Activated CD4-positive, CD25-positive, alpha-beta regulatory T cell treated with anti-CD3 and anti-CD28 coated beads, Interleukin-2, amount 50 U/mL, for 24 hours (primary cell): ENCODE measurements around the gene TLE3.

Experiments used
- ATAC-seq, 2 donors: fragments of 150-1000 bp; cut with Tn5 transposase; one replicate each; pipeline ENCODE4 v1.10.0; 2021; ENCODE audit warnings: mild to moderate bottlenecking in 1 of 2, moderate library complexity in 1 of 2

TLE3 gene

DNA sequence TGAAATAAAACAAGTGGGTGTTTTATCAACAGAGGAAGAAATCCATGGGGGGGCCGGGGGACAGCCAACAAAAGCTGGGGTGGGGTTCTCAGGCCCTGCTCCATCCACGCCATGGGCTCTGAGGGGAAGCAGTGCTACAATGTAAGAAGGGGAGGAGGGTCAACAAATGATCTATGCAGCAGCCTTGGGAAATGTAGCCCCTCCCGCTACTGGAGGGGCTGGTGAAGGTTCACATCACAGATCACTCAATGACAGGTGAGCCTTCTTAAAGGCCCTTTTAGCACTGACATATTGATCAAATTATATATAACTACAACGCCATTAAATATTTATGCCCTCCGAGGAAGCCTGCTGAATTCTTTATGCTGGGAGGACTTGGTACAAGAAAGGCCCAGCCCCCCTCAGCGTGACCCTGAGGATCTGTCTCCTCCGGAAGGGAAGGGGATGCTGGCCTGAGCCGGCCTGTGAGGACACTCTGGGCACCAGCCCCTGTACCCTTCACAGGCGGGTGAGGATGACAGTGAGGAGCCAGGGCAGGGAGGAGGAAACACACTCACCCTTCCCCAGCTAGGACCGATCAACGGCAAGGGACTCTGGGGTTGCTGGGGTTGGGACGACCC lies 15.3 kb downstream of the TLE3 start:
- ATAC-seq: no peak

DNA sequence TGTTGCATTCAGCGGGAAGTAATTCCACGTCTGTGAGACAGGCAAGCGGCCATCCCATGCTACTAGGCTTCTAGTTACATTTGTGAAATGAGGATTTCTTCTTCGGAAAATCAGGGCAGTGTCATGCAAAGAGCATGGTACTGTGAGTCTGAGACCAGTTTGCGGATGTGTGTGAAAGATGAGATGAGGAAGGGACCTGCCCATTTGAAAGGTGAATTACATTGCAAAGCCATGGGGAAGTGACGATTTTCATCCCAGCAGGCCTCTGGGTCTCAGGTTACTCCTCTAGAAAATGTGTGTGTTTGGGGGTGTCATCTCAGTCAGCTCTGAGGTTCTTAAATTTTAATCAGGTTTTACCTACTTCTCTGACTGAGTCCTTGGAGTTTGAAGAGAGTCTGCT lies 16.1 kb downstream of the TLE3 start:
- ATAC-seq: no peak

DNA sequence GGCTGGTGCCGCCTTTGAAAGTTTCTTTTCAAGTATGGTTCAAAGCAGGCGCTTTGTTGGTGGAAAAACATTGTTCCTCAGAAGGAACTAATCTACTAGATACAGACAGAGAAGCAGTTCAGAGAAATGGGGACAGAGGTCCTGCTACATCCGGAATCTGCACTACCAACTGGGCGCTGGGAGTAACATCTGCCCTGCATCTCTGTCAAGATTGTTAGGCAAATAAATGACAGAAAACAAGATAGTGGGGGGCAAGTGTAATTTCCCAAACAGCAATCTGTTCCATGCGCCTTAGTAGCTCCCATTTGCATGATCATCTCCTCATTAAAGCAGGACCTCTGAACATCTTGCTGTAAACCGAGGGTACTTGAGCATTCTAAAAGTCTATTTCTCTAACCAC lies 17.4 kb downstream of the TLE3 start:
- ATAC-seq: no peak

DNA sequence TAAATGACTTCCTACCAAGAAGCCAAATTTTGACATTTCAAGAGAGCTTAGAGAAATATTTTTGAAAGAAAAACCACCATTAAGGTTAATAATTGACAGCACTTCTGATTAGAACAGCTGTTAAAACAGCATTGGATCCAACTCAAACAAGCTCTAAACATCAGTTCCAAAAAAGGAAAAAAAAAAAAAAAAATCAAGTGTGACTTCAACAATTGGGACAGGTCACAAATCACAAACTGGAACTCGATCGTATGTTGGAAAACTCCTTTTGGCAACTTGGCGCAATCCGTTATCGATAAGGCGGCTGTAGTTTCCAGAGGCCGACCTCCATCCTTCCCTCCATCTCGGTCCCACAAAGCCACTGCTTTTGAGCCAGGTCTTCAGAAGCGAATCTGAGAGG lies 17.8 kb downstream of the TLE3 start:
- no peak for ATAC-seq

DNA sequence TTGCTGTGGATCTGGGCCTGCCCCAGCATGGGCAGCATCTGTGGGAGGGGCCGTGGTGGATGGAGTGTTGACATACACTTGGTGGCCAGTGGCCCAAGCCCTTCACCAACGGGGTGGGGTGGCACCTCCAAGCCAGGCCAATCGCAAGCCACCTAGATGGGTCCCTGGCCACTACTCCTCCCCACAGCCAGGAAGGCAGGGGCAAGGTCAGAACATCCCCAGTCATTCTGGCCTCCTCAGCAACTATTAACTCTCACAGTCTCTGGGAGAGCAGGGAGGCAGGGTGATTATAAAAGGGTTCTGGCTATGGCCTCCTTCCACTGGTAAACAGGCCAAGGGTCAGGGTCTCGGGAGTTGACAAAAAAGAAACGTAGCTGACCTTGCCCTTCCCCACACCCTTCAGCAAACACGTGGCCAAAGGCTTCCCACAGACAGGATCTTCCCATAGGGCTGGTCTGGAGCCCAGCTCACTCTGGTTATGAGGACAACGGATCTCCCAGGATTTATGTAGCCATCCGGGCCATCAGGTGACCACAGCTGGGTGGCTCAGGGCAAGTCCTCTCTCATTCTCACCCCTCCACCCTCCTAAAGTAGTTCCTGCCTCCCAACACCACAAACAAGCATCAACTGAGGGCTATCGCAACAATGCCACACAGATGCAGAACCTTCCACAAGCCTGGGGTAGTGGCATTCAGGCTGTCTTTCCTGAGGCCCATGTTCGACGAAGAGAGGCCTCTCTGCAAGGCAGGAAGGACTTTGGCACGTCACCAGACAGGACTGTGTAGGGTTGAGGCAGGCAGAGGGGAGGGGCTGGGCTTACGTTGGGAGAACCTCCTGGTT lies 18.9 kb downstream of the TLE3 start:
- ATAC-seq: no peak

DNA sequence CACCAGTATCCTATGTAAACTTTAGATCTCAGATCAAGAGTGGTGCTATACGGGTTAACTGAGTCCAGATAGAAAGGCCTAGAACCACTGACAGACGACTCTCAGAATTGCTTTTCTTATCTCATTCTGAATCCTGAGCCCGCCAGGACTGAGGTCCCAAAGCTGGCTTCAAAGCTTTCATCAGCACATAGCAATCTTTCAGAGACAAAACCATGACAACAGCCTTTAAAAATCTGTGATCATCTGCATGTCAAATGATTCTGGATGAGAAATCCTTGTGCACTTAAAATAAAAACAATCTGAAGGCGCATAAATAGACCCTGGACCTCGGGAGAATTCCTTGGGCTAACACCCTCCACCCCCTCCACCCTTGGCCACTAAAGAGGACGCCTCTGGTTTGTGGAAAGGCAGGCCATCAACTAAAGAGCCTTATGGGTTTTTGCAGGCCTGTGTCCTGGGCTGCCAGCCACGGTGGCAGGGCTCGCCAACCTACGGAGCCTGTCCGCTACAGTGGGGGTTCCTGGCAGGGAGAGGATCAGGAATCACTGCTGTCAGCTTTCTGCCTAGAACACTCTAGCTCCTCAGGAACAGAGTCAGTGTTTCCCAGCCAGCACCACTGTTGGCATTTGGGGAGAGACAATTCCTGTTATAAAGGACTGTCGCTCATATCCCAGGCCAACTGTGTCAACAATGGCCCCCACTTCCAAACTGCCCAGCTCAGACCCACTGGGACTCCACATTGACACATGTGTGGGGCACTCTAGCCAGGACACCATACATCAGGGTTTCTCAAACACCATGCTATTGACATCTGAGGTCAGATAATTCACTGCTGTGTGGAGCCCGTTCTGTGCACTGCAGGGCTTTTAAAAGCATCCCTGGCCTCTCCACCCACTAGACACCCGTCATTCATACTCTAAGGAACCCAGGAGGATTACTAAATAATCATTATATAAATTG lies 20.2 kb downstream of the TLE3 start:
- ATAC-seq: no peak

DNA sequence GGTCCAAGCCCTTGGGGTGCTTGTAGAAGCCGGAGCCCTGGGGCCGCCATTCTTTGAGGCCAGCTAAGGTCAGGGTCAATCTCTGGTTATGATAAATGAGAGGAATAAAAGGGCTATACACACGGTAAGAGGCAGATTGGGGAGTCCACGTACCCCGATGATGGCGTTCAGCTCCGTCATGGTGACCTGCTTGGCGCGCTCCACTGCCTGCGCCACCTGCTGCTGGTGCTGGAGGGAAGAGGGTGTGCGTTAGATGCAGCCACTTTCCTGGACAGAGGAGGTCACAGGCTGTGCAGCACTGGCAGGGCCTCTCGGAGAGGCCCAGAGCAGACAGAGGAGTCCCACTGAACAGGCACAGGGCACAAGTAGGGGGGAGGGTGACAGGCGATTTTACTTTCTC lies 23.3 kb downstream of the TLE3 start:
- no peak for ATAC-seq

DNA sequence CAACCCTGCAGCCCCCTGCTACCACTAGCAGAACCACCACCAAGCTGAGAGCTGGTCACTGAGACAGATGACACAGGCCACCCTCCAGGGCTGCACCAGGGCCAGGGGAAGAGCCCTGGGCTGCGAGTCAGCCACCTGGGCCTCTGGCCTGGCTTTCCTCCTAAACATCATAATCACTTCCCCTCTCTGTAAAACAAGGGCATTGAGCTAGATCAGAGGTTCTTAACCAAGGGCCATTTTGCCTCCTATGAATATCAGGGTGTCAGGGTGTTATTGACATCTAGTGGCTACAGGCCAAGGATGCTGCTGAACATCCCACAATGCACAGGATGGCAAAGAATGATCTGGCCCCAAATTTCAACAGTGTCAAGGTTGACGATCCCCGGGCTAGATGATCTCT lies 25.2 kb downstream of the TLE3 start:
- no peak for ATAC-seq

DNA sequence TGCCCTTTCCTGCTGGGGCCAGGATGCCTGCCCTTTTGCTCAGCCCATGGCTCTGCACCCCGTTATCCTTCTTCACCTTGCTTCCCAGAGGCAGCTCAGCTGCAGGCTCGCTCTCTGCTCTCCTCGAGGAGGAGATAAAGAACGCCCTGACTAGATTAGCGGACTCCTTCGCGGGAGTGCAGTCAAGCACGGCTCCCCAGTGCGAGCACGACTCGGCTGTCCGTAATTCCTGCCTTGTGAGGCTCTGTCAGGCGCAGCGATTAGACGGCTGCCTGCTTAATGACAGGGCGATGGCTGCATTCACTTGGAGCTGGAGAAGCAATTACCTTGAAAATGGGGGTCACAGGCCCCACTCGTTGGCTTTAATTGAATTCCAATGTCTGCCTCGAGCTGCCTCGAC lies 25.9 kb downstream of the TLE3 start:
- no peak for ATAC-seq

DNA sequence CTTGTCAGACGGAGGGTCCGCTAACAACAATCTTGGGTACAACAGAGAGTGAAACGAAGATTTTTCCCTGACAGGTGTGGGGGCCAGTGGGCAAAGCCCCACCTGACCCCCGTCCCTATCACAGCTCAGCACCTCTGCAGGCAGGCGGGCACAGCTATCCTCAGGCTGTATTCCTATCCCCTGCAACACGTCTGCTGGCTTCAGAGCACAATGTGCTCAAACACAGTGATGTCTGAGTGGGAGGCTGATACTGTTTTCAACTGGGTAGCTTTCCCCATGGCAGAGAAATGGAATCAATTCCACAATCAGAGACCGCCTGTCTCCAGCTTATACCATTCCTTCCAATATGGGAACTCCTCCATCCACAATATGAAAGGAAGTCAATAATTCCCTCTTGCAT lies 28.0 kb downstream of the TLE3 start:
- no peak for ATAC-seq

DNA sequence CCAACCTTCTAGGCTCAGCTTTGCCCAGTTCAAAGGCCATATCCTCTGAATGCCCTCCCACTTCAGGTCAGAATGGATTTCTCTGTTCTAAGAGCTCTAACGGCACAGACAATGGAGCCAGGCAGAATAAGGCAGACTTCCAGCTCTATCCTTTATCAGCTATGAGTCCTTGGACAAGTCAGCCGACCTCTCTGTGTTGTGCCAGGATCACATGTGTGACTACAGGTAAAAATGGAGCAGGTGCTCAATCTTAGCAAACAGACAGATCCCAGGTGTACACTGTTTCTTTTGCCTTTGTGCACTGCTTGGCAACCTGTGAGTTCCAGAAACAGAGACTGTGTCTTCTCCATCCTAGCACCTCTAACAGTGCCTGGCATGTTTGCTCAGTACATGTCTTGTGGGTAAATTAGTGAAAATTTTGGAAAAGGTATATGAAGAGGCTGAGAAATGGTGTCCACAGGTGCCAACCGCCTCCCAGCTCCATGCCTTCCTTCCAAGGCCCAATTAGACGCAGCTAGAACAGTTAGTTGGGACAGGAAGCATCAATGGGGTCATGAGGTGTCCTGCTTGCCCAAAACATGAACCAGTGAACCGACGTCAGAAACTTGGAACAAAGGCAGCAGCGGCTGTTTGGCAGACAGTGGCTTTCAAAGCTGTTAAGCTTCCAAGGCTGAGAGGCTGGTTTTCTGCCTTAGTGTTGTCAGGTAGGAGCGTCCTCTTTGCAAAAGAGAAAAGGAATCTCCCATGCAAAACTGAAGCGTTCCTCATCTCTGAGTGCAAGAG lies 28.7 kb downstream of the TLE3 start:
- ATAC-seq: no peak

DNA sequence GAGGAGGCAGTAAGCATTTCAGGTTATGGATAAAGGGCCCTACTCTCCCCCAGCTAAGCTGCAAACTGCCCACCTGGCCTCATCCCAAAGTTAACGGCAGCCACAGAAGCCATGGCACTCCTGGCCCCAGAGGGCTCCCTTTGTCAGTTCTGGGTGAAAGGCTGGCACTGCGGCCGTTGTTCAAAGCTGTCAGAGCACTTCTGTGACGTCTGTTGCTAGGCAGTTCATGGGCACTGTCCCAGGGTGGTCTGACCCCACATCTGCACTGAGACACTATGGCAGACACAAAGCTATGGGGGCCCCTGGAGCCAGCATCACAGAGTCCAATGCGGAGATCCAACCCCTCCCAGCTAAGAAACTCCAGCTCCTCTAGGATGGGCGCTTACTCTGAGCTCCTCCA lies 30.0 kb downstream of the TLE3 start:
- no peak for ATAC-seq

DNA sequence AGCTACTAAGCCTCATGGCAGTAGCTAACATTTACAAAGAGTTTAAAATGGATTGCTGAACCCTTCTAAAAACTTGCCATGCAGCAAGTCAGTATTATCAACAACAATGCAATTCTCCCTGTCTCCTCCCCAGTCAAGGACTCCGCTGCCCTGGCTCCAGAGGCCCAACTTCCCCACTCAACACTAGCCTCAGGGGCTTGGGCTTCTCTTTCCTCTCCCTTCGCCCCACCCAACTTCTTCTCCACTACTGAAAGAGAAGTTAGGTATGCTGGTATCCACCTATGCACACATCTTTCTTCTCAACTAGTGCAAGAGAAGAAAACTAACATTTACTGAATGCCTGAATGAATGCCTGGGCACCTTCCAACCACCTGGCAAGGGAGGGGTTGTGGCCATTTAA lies 30.7 kb downstream of the TLE3 start:
- ATAC-seq: no peak

DNA sequence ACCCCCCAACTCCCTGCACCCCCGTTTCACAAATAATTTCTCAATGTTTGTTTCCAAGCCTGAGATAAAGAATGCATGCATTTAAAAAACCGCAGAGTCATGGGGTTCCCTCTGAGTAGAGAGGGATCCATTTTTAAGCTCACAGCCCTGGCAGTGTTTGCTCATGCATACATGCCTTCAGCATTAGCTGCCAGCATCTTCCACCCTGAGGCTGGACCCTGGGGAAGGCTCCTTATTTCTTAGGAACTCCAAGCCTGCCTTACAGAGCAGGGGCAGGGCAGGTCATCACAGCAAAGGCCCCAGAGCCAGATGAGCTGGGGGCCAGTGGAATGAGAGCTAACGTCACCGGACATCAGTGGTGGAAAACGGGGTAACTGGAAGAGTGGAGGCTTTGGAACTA lies 31.3 kb downstream of the TLE3 start:
- ATAC-seq: no peak

DNA sequence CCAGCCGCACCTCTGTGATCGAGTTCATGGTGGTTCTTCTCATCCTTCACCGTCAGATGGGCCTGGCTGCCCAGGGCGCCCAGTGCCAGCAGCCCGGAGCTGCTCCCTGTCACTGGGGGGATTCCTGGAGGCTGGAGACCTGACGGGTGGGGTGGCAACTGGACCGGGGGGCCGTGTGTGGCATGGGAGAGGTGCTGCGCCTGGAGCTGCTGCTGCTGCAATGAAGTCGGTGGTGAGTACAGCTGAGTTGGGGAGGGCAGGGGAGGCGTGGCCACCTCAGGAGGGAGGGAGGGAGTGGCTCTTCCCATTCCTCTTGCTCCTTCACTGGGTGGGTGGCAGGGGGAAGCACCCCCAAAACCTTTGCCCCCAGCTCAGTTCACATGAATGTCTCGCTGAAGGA lies 31.7 kb downstream of the TLE3 start:
- no peak for ATAC-seq

DNA sequence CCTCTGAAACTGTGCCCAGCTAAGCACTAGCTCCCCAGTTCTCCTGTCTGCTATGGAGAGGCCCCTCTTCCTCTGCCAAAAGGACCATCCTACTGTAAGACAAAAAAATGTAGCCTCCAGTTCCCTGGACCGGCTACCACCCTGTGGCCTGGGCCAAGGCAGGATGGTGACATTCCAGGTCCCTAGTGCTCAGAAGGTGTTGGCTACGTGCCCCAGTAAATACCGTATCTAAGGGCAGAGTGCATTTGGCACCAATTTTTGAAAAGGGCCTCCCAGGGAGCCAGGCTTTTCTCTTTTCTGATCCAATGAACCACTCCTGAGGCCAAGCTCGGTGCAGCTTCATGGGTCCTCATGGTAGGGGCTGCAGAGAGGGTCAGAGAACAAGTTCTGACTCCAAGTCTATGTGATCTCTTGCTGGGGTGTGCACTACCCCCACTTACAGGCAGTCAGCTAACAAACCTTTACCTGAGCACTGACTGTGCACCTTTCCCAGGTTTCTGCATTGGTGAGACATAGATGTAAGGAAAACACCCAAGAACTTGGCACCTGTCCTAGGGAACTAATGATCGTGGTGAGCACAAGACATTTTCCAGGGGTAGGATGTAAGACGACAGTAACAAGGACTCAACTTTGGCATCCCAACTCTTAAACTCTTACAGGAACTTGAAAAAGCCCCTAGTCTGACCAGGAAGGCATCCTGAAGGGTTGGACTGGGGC lies 32.6 kb downstream of the TLE3 start:
- ATAC-seq: no peak

DNA sequence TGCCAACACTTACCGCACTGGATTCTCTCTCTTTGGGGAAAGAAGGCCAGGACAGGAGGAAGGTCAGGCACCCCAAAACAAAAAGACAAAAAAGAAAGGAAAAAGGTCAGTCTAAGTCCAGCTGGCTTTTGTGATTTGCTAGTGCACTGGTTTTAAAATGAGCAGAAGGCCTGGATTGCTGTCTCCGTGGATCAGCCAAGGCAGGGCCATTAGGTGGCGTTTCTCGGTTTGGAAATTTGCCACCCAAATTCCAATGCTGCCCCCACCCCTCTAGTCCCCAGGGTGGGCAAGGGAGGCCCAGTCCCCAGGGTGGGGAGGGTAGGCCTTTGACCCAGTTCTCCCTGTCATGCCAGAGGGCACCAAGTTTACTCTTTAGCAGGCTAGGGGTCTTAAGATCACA lies 33.3 kb downstream of the TLE3 start:
- no peak for ATAC-seq

DNA sequence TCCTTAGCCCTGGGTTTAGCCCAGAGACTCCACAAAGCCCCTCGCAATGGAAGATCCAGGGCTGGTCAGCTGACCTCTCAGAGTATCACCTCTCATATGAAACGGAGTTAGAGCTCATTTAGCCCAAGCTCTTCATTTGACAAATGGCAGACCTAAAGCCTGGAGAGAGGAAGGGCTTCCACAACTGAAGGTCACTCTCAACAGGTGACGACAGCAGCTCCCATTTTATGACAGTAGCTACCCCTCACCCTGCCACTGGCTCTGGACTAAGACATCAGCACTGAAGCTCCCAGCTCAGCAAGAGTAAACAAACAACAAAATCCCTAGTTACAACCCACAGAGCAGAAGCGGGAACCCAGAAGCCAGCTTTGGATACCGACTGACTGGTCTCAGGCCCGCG lies 33.7 kb downstream of the TLE3 start:
- no peak for ATAC-seq

DNA sequence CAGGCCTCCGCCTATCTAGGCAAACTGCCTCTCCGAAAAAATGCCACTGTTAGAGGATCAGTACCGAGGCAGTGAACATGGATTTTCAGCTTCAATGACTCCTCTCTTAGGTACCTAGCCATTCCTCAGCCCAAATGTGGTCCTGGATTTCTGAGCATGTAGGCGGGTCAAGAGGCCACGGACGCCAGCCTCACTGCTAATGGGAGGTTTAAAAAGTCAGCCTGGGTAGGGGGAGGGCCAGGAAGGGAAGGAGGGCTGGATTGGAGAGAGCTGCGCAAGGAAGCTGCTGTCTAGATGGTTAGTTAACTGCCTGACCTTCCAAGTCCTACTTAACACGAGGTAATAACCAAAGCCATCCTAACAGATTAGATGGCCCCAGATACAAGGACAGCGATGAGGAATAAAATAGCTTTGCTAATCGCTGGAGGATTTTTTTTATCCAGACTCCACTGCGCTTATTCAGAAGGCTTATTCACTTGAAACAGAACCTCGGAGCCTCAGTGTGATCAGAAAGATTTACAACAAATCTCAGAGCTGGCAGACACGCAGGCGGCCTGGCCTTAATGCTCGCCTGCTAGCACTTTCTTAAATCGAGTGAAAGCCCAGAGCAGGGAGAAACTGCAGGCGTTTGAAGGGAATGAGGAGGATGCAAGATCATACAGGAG lies 34.3 kb downstream of the TLE3 start:
- ATAC-seq: no peak

DNA sequence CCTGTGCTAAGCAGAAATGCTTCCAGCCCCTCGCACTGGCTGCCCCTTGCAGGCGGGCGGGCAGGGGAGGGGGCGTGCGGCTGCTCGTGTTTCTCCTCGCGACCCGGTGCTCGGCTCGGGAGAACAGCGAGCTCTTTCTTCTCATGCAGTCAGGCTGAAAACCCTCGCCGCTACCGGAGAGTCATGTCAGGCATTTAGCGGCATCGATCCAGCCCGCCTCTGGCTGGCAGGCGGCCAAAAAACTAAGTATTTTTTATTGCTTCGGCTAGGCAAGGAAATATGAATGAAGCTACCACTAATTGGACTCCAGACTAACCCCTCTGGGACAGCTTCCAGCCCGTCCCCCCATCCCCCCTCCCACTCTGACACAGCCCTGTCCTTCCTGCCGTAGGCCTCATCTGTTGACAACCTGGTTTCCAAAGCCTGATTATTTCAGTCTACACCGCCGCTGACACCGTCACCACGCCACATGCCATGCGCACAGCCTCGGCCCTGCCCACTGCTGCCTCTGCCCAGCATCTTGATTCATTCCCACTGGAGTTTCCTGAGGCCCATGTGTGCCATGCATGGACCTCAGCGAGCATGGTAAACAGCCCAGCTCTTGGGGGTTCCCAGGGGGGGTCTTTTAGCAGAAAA lies 35.3 kb downstream of the TLE3 start:
- ATAC-seq: no peak

DNA sequence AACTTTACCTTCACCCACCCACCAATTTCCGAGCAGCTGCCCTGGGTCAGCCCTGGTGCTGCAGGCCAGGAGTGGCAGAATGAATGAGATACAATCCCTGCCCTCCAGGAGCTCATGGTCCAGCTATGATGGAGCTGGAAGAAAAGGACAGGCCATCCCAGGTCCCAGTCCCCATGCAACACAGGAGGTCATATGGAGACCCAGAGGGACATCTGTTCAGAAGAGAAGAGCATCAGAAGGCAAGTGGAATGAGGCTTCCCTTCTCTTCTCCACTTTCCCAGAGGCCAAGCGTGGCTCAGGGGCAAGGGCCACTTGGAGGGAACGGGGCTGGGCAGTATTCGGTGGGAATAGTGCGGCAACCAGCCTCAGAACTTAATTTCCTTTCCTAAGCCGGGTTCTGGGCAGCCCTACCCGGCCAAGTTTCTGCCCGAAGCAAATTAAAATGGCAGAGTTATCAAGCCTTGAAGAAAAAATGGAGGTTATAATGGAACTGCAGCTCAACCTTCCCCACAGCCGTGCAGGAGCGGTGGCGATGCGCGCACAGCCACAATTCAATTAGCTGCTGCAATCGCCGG lies 35.9 kb downstream of the TLE3 start:
- ATAC-seq: no peak
